ENCODE measurements around the gene CADM2. TPM values are rescaled to one million over a fixed set of nuclear protein-coding genes. Genes with fewer than 3 reads are reported as not detected.
A peak's percentile ranks its signal among the peaks of the same experiment; 100 is the strongest.

Gene CADM2
- total and polyA plus RNA-seq, 8 donors: 0.28 to 4.6 (median 0.42) TPM

GRCh38 chr3:85709346-85709892 is 750.6 kb downstream of the CADM2 start:
- H3K4me1 ChIP-seq: no peaks in the 10 kb centered on the region
- H3K9me3 ChIP-seq: no peaks in the 10 kb centered on the region
- no peak overlapping the region for H3K4me3 ChIP-seq
- no peak for TF ChIP-seq CTCF (IDR thresholded peaks at IDR 0.05)
- 48 to 66% methylated on average over 2 of the region's 2 CpGs for WGBS, 2 donors
- no peaks in the 10 kb centered on the region for H3K27me3 ChIP-seq
- intact Hi-C loops (cut with DNase I): no loop called here
- no peak for DNase-seq
- ATAC-seq: no peak
- no peaks in the 10 kb centered on the region for H3K36me3 ChIP-seq
- FAIRE-seq: no peak
- no peak overlapping the region for H3K27ac ChIP-seq

GRCh38 chr3:85710490-85710889 is 751.7 kb downstream of the CADM2 start:
- ATAC-seq (no peak), DNase-seq (no peak), FAIRE-seq (no peak)
- no peak overlapping the region for H3K4me3 ChIP-seq
- no peaks in the 10 kb centered on the region for H3K36me3 ChIP-seq
- TF ChIP-seq CTCF (IDR thresholded peaks at IDR 0.05): no peak
- 72 to 83% methylated on average over 2 of the region's 2 CpGs for WGBS, 2 donors
- intact Hi-C loops (cut with DNase I): no loop called here
- H3K4me1 ChIP-seq: no peaks in the 10 kb centered on the region
- no peaks in the 10 kb centered on the region for H3K9me3 ChIP-seq
- H3K27me3 ChIP-seq: no peaks in the 10 kb centered on the region
- H3K27ac ChIP-seq: no peak overlapping the region

GRCh38 chr3:85721409-85722145 is 762.8 kb downstream of the CADM2 start:
- H3K4me3 ChIP-seq: no peak overlapping the region
- FAIRE-seq (no peak), DNase-seq (peak in 1 of 6 donors; percentile 31), ATAC-seq (no peak)
- no peak overlapping the region for H3K27ac ChIP-seq
- TF ChIP-seq CTCF (IDR thresholded peaks at IDR 0.05): no peak
- H3K4me1 ChIP-seq: no peaks in the 10 kb centered on the region
- 80 to 87% methylated on average over 10 of the region's 10 CpGs for WGBS, 2 donors
- intact Hi-C loops (cut with DNase I): no loop called here
- no peaks in the 10 kb centered on the region for H3K27me3 ChIP-seq
- no peaks in the 10 kb centered on the region for H3K36me3 ChIP-seq
- H3K9me3 ChIP-seq: no peaks in the 10 kb centered on the region

- no peak overlapping the region for H3K4me3 ChIP-seq
- no peaks in the 10 kb centered on the region for H3K9me3 ChIP-seq
- intact Hi-C loops (cut with DNase I): no loop called here
- no peaks in the 10 kb centered on the region for H3K36me3 ChIP-seq
- ATAC-seq (no peak), DNase-seq (no peak), FAIRE-seq (no peak)
- no peak overlapping the region for H3K27ac ChIP-seq
- no peak for TF ChIP-seq CTCF (IDR thresholded peaks at IDR 0.05)
- H3K27me3 ChIP-seq: no peaks in the 10 kb centered on the region
- H3K4me1 ChIP-seq: no peaks in the 10 kb centered on the region
These were observed 767.0 kb downstream of the CADM2 start for GRCh38 chr3:85725809-85726208.

- TF ChIP-seq CTCF (IDR thresholded peaks at IDR 0.05): no peak
- no peak overlapping the region for H3K4me3 ChIP-seq
- H3K9me3 ChIP-seq: no peaks in the 10 kb centered on the region
- no peaks in the 10 kb centered on the region for H3K4me1 ChIP-seq
- WGBS, 2 donors: 38 to 42% methylated on average over 2 of the region's 2 CpGs
- no peaks in the 10 kb centered on the region for H3K36me3 ChIP-seq
- H3K27ac ChIP-seq: no peak overlapping the region
- FAIRE-seq: no peak
- DNase-seq: no peak
- intact Hi-C loops (cut with DNase I): no loop called here
- no peak for ATAC-seq
- no peaks in the 10 kb centered on the region for H3K27me3 ChIP-seq
These were observed 767.5 kb downstream of the CADM2 start for GRCh38 chr3:85726241-85726640.

Data from pancreas (tissue), 10 donors.